Caco-2 (cell line): ENCODE data around the gene SRM. TPM values are rescaled to one million over a fixed set of nuclear protein-coding genes. Genes with fewer than 3 reads are reported as not detected.

Source experiments
- BruUV-seq: library from RNA; stranded (reverse); fragments of 400-500 nt; replicated peaks from 2 replicates; lab custom pipeline; 2021; lab: Mats Ljungman, UMichigan
- CTCF ChIA-PET: fragments of 300-600 bp; sonication (Branson Sonifier 250); formaldehyde crosslinking; loops from one replicate; lab custom pipeline; 2022; ENCODE audit warnings: antibody characterized with exemption; lab: Charles Lee
- POLR2A ChIA-PET: fragments of 300-600 bp; sonication (Branson Sonifier 250); formaldehyde crosslinking; loops from one replicate; lab custom pipeline; 2022; ENCODE audit warnings: antibody characterized with exemption; lab: Charles Lee
- DNase-seq, 2 experiments: peaks; one replicate each; pipeline versions ENCODE4 v3.0.0 to v3.0.0-alpha.2; 2020 to 2022
- H3K27me3 ChIP-seq: replicated peaks from 2 replicates; pipeline ENCODE4 v1.6.0; 2011; ENCODE audit warnings: low read length; ENCODE audit not compliant: control insufficient read depth, insufficient read depth
- H3K36me3 ChIP-seq: 2 replicates; pipeline ENCODE4 v1.5.1; 2011; ENCODE audit warnings: low read length; ENCODE audit not compliant: control insufficient read depth, insufficient read depth
- H3K4me1 ChIP-seq: fragments of 250-450 bp; sonication (Bioruptor Pico); 2 replicates; pipeline ENCODE4 v1.5.1; 2020; ENCODE audit warnings: mild to moderate bottlenecking
- H3K4me3 ChIP-seq: 2 replicates; pipeline ENCODE4 v1.5.1; 2011; ENCODE audit warnings: low read depth, mild to moderate bottlenecking, control low read depth, low read length
- H3K9me3 ChIP-seq: fragments of 250-450 bp; sonication (Bioruptor Pico); 2 replicates; pipeline ENCODE4 v1.5.1; 2020; ENCODE audit warnings: mild to moderate bottlenecking, moderate library complexity
- H3K27ac Mint-ChIP-seq: one replicate; pipeline ENCODE4 v1.8.0; 2022; ENCODE audit warnings: mixed read lengths; ENCODE audit not compliant: unreplicated experiment
- H3K27me3 Mint-ChIP-seq: one replicate; pipeline ENCODE4 v1.8.0; 2022; ENCODE audit warnings: mixed read lengths; ENCODE audit not compliant: insufficient read depth, unreplicated experiment
- H3K36me3 Mint-ChIP-seq: one replicate; pipeline ENCODE4 v1.8.0; 2022; ENCODE audit warnings: mild to moderate bottlenecking, mixed read lengths; ENCODE audit not compliant: insufficient read depth, unreplicated experiment
- H3K4me1 Mint-ChIP-seq: one replicate; pipeline ENCODE4 v1.8.0; 2022; ENCODE audit warnings: low read depth, mixed read lengths; ENCODE audit not compliant: unreplicated experiment
- H3K4me3 Mint-ChIP-seq: one replicate; pipeline ENCODE4 v1.8.0; 2022; ENCODE audit warnings: mild to moderate bottlenecking, moderate library complexity, mixed read lengths; ENCODE audit not compliant: unreplicated experiment
- H3K9me3 Mint-ChIP-seq: one replicate; pipeline ENCODE4 v1.8.0; 2022; ENCODE audit warnings: mixed read lengths; ENCODE audit not compliant: unreplicated experiment
- CTCF ChIP-seq, 2 experiments: fragments of 200-600 bp in 1 of 2; IDR thresholded peaks; 1 replicate in 1 of 2; 2 replicates in 1 of 2; pipeline versions ENCODE4 v1.5.1 to v1.8.0; 2011 to 2022; ENCODE audit warnings: antibody characterized with exemption in 1 of 2, control low read depth in 1 of 2, inconsistent platforms in 1 of 2, low read depth in 1 of 2, low read length in 1 of 2, mild to moderate bottlenecking in 1 of 2, moderate library complexity in 1 of 2; ENCODE audit not compliant: insufficient read depth in 1 of 2, severe bottlenecking in 1 of 2, unreplicated experiment in 1 of 2
- intact Hi-C: fragments of 100-400 bp; cut with micrococcal nuclease; formaldehyde crosslinking; loops from one replicate; pipeline ENCODE4 v1.10.0; 2022; ENCODE audit not compliant: unreplicated experiment
- total RNA-seq: library from RNA; stranded (reverse); gene quantifications from 2 replicates; pipeline ENCODE4 v1.2.3, GENCODE V29; 2022

SRM gene
- total RNA-seq, 1 experiment from 2014 or later, result 125 TPM

GRCh38 chr1:11027316-11027715, 32.5 kb downstream of the SRM start:
- no peaks in the 10 kb centered on the region for H3K27me3 Mint-ChIP-seq
- DNase-seq, result no peak
- Histone ChIP-seq H3K4me1 (no peaks in the 10 kb centered on the region), H3K27me3 (no peaks in the 10 kb centered on the region), H3K4me3 (no peak overlapping the region), H3K36me3 (peaks cover 2% of the 10 kb centered on the region), H3K9me3 (no peaks in the 10 kb centered on the region)
- no peak for TF ChIP-seq CTCF (IDR thresholded peaks at IDR 0.05; ENCODE audit: insufficient read depth in 1 of 2, low read depth in 1 of 2, low read length in 1 of 2, severe bottlenecking in 1 of 2, unreplicated experiment in 1 of 2)
- H3K9me3 Mint-ChIP-seq, result no peaks in the 10 kb centered on the region
- no peak overlapping the region for H3K4me3 Mint-ChIP-seq
- ChIA-PET CTCF (no interaction called here), POLR2A (no interaction called here)
- no peaks in the 10 kb centered on the region for H3K4me1 Mint-ChIP-seq
- no peak overlapping the region for H3K27ac Mint-ChIP-seq
- no TSS peak for BruUV-seq
- peaks cover 74% of the 10 kb centered on the region for H3K36me3 Mint-ChIP-seq
- intact Hi-C loops, result no loop called here

- BruUV-seq, result no TSS peak
- Mint-ChIP-seq H3K4me3 (no peak overlapping the region), H3K27me3 (no peaks in the 10 kb centered on the region), H3K4me1 (no peaks in the 10 kb centered on the region), H3K36me3 (peaks cover 78% of the 10 kb centered on the region), H3K27ac (no peak overlapping the region), H3K9me3 (no peaks in the 10 kb centered on the region)
- no peak overlapping the region for H3K4me3 ChIP-seq
- TF ChIP-seq CTCF (IDR thresholded peaks at IDR 0.05; ENCODE audit: insufficient read depth in 1 of 2, low read depth in 1 of 2, low read length in 1 of 2, severe bottlenecking in 1 of 2, unreplicated experiment in 1 of 2), result no peak
- CTCF ChIA-PET, result no interaction called here
- DNase-seq, result no peak
- intact Hi-C loops, result no loop called here
- H3K36me3 ChIP-seq, result peaks cover 2% of the 10 kb centered on the region
- H3K4me1 ChIP-seq, result no peaks in the 10 kb centered on the region
- no peaks in the 10 kb centered on the region for H3K9me3 ChIP-seq
- POLR2A ChIA-PET, result no interaction called here
- no peaks in the 10 kb centered on the region for H3K27me3 ChIP-seq
Measured at GRCh38 chr1:11026903-11027302, 32.9 kb downstream of the SRM start.

- H3K36me3 Mint-ChIP-seq, result peaks cover 84% of the 10 kb centered on the region
- Histone ChIP-seq H3K4me3 (no peak overlapping the region), H3K4me1 (no peaks in the 10 kb centered on the region), H3K9me3 (no peaks in the 10 kb centered on the region), H3K36me3 (peaks cover 2% of the 10 kb centered on the region), H3K27me3 (no peaks in the 10 kb centered on the region)
- H3K4me3 Mint-ChIP-seq, result no peak overlapping the region
- no peak for TF ChIP-seq CTCF (IDR thresholded peaks at IDR 0.05; ENCODE audit: insufficient read depth in 1 of 2, low read depth in 1 of 2, low read length in 1 of 2, severe bottlenecking in 1 of 2, unreplicated experiment in 1 of 2)
- BruUV-seq, result no TSS peak
- DNase-seq, result no peak
- CTCF ChIA-PET, result no interaction called here
- no peaks in the 10 kb centered on the region for H3K9me3 Mint-ChIP-seq
- H3K4me1 Mint-ChIP-seq, result no peaks in the 10 kb centered on the region
- H3K27ac Mint-ChIP-seq, result no peak overlapping the region
- POLR2A ChIA-PET, result no interaction called here
- no peaks in the 10 kb centered on the region for H3K27me3 Mint-ChIP-seq
- intact Hi-C loops, result no loop called here
Measured at GRCh38 chr1:11026052-11026451, 33.8 kb downstream of the SRM start.
